ENCODE data around the gene TNP2. TPM values are rescaled to one million over a fixed set of nuclear protein-coding genes. Genes with fewer than 3 reads are reported as not detected.
A peak's percentile ranks its signal among the peaks of the same experiment; 100 is the strongest.

TNP2 gene
- total and polyA plus RNA-seq, 9 of the 15 experiments (the other 6 are each of a cell fraction or from before 2014, with no cell fraction given): not detected

DNA sequence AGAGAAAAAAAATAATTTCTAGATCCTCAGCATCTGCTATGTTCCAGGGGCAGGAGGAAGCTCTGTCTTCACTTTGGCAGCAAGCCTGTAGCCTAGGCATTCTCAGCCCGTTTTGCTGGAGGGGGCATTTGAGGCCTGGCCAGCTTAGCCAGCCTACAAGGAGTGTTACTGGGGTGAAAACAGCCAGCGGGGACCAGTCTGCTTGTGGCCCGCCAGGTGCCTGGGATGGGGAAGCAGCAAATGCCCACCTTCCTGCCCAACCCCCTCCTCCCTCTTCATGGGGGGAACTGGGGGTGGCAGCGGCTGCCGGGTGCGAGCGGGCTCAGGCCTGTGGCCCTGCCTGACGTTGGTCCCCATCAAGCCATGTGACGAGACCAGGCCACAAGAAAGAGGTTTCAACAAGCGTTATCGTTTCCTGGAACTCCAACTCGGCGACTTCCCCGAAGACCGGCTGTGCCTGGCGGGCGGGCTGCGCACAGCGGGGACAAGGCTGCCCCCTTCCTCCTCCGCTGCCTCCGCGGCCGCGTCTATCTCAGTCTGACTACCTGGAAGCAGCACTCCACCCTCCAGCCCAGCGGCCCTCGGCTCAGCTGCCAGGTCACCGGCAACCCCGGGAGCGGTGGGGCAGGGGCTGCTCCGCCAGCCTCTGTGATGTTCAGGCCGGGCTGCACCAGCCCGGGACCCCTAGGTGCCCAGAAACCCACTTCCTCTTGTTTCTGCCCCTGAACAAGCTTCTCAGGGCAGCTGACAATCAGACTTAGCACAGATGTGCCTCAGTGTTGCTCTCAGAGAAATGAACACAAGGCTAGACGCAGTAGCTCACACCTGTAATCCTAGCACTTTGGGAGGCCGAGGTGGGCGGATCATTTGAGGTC, 36.0 kb downstream of the TNP2 start (continued):
- TF ChIP-seq, protein P1, sequence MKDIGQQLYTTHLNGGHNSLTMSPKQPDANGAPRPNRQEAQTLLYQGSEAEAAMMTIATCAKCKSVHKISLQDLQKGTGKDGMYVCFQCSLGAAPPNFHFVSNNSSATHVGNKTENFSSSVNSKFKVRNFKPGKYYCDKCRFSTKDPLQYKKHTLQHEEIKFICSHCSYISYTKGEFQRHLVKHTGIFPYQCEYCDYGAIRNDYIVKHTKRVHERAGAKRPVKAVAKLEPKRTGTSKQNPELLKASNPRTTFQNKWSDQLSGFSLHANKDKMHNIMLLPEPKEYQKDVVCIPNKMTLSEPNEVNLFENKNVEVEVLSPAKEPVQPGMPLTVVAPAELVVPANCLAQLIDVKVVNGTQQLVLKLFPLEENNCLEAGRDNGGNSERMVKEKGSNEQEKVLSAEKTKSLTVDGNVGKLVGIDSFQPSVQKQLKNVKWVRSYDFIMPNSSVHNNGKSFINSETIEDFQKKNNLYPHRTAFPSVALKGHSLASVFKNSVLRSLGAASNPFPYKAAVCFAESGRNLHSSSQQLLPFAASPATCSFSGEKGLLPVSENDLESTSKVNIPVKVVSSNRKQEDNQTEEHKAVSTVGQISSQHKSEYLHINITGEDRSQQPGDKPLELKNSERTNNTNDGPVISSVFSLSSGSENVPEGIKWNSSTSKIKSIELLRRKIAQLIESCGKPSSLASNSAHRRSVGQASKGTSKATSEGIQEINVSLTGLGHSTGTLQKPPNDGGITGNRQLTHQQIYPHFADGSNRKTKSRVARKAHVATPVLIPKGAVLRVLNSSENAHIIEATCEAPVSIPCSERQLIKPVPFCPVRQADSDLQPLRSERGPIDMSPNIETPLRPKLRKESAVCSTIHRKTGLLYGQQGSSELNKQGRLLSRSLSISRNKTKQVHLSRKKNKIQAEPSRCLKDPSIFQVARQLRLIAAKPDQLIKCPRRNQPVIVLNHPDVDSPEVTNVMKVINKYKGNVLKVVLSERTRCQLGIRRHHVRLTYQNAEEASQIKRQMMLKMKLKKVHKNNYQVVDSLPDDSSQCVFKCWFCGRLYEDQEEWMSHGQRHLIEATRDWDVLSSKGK (CRISPR knock-in tag; IDR thresholded peaks at IDR 0.05): no peak
- TF ChIP-seq PRDM10 (IDR thresholded peaks at IDR 0.05; ENCODE audit: partially characterized antibody): peak; percentile 5
- peak; percentile 81 for TF ChIP-seq USF1 (CRISPR knock-in tag; IDR thresholded peaks at IDR 0.05)
- TF ChIP-seq CTBP1 (IDR thresholded peaks at IDR 0.05; ENCODE audit: borderline replicate concordance): peak; percentile 95
- peak; percentile 97 for TF ChIP-seq CXXC5 (CRISPR knock-in tag; IDR thresholded peaks at IDR 0.05)
- TF ChIP-seq, protein P2, sequence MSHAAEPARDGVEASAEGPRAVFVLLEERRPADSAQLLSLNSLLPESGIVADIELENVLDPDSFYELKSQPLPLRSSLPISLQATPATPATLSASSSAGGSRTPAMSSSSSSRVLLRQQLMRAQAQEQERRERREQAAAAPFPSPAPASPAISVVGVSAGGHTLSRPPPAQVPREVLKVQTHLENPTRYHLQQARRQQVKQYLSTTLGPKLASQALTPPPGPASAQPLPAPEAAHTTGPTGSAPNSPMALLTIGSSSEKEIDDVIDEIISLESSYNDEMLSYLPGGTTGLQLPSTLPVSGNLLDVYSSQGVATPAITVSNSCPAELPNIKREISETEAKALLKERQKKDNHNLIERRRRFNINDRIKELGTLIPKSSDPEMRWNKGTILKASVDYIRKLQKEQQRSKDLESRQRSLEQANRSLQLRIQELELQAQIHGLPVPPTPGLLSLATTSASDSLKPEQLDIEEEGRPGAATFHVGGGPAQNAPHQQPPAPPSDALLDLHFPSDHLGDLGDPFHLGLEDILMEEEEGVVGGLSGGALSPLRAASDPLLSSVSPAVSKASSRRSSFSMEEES (CRISPR knock-in tag; IDR thresholded peaks at IDR 0.05): peak; percentile 22
- TF ChIP-seq GMEB1 (CRISPR knock-in tag; IDR thresholded peaks at IDR 0.05): peak; percentile 40
- TF ChIP-seq ZNF174 (CRISPR knock-in tag; IDR thresholded peaks at IDR 0.05): no peak
- TF ChIP-seq, protein P3, sequence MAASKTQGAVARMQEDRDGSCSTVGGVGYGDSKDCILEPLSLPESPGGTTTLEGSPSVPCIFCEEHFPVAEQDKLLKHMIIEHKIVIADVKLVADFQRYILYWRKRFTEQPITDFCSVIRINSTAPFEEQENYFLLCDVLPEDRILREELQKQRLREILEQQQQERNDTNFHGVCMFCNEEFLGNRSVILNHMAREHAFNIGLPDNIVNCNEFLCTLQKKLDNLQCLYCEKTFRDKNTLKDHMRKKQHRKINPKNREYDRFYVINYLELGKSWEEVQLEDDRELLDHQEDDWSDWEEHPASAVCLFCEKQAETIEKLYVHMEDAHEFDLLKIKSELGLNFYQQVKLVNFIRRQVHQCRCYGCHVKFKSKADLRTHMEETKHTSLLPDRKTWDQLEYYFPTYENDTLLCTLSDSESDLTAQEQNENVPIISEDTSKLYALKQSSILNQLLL (CRISPR knock-in tag; IDR thresholded peaks at IDR 0.05; ENCODE audit: borderline replicate concordance): no peak
- TF ChIP-seq RBM14 (IDR thresholded peaks at IDR 0.05; ENCODE audit: borderline replicate concordance, insufficient read depth, low read depth, low read length): no peak

All from K562 (cell line).